Skeletal muscle satellite cell (primary cell): ENCODE results near the gene HBQ1. TPM values are rescaled to one million over a fixed set of nuclear protein-coding genes. Genes with fewer than 3 reads are reported as not detected.
"Not testable (repeated sequence)": the region's sequence is repeated elsewhere in the genome, so short reads cannot be mapped to it uniquely, and the experiment has no call there.

ENCODE experiments used
- H3K27me3 ChIP-seq: 2 replicates; pipeline ENCODE4 v1.7.0; 2013; ENCODE audit warnings: low read length; ENCODE audit not compliant: control insufficient read depth, insufficient read depth
- H3K36me3 ChIP-seq: 2 replicates; pipeline ENCODE4 v1.7.0; 2013; ENCODE audit warnings: mild to moderate bottlenecking, control low read depth, low read length; ENCODE audit not compliant: insufficient read depth
- H3K4me1 ChIP-seq: 2 replicates; pipeline ENCODE4 v1.7.0; 2013; ENCODE audit warnings: low read length; ENCODE audit not compliant: control insufficient read depth, insufficient read depth
- H3K4me2 ChIP-seq: 2 replicates; pipeline ENCODE4 v1.7.0; 2013; ENCODE audit warnings: mild to moderate bottlenecking, low read length
- H3K4me3 ChIP-seq: 2 replicates; pipeline ENCODE4 v1.7.0; 2013; ENCODE audit warnings: low read length
- H3K9ac ChIP-seq: 2 replicates; pipeline ENCODE4 v1.7.0; 2013; ENCODE audit warnings: mild to moderate bottlenecking, low read depth, low read length, moderate library complexity
- H3K9me3 ChIP-seq: replicated peaks from 2 replicates; pipeline ENCODE4 v1.7.0; 2013; ENCODE audit warnings: mild to moderate bottlenecking, control low read depth, low read length
- small RNA-seq: library from RNA; depleted of rRNA; stranded (forward); fragments of <200 nt; gene quantifications from one replicate; pipeline ENCODE3, GENCODE V24; 2012

Gene HBQ1

GRCh38 chr16:229731-230281 is 49.5 kb downstream of the HBQ1 start:
- peak overlapping the region; percentile 96 for H3K4me3 ChIP-seq
- H3K9ac ChIP-seq, result peak overlapping the region; percentile 99
- H3K4me2 ChIP-seq, result peak overlapping the region; percentile 90
- H3K9me3 ChIP-seq, result no peaks in the 10 kb centered on the region
- H3K4me1 ChIP-seq, result peaks cover 26% of the 10 kb centered on the region
- H3K27me3 ChIP-seq, result no peaks in the 10 kb centered on the region
- peaks cover 28% of the 10 kb centered on the region for H3K36me3 ChIP-seq

DNA sequence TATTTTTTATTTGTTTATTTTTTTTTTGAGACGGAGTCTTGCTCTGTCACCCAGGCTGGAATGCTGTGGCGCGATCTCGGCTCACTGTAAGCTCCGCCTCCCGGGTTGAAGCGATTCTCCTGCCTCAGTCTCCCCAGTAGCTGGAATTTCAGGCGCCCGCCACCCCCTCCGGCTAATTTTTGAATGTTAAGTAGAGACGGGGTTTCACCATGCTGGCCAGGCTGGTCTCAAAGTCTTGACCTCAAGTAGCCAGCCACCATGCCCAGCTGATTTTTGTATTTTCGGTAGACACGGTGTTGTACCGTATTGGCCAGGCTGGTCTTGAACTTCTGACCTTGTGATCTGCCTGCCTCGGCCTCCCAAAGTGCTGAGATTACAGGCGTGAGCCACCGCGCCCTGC is 50.1 kb downstream of the HBQ1 start:
- H3K36me3 ChIP-seq, result peaks cover 25% of the 10 kb centered on the region
- not testable (repeated sequence) for H3K4me3 ChIP-seq, H3K4me2 ChIP-seq, H3K27me3 ChIP-seq, H3K9ac ChIP-seq, H3K9me3 ChIP-seq
- peaks cover 26% of the 10 kb centered on the region for H3K4me1 ChIP-seq

Small RNAs within 50 kb of the gene (small RNA-seq; reads per million reads assigned to genes)
- gene RF00019, result not detected
